ENCODE results near the gene TRPC3.
"Not testable (repeated sequence)": the region's sequence is repeated elsewhere in the genome, so short reads cannot be mapped to it uniquely, and the experiment has no call there.

Gene TRPC3

DNA sequence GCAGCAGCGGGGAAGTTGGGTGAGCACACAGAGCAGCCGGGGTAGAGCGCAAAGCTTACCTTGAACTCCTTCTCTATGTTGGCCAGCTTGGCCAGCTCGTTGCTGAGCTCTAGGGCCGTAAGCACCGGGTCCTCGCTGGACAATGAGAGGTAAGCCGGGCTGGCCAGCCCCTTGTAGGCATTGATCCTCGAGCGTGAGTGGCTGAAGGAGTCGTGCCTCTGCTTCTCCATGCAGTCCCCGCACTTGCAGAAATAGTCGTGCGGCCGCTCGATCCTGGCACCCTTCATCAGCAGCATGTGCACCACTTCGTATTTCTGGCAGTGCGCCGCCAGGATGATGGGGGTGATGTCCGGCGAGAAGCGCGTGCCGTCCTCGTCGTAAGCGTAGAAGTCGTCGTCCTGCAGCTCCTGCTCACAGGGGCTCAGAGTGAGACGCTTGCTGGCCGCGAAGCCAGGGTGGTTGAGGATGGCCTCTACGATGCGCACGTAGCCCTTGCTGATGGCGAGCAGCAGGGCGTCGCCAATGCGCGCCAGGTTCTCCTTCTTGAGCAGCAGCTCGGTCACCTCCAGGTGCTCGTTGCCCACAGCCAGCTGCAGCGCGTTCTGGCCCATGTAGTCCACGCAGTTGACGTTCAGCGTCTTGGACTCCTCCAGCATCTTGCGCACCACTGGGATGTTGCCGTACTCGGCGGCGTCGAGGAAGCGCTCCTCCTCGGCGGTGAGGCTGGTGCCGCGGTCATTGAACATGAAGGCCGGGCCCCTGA lies 19.5 kb downstream of the TRPC3 start:
- Histone ChIP-seq H3K9ac (ENCODE audit: low read length) (no peak overlapping the region), H4K5ac (ENCODE audit: low read length) (no peak overlapping the region), H3K4me1 (ENCODE audit: control insufficient read depth, low read depth, low read length) (no peaks in the 10 kb centered on the region), H3K36me3 (ENCODE audit: control insufficient read depth, insufficient read depth, low read length) (no peaks in the 10 kb centered on the region), H3K23ac (ENCODE audit: low read length) (no peak overlapping the region), H3K79me2 (ENCODE audit: control insufficient read depth, insufficient read depth, low read length) (no peaks in the 10 kb centered on the region), H2BK15ac (replicated peaks; ENCODE audit: low read depth) (no peak overlapping the region), H3K18ac (ENCODE audit: low read length) (no peak overlapping the region), H3K27me3 (ENCODE audit: insufficient read depth, low read length, poor library complexity) (no peaks in the 10 kb centered on the region), H2BK120ac (ENCODE audit: low read depth, low read length) (no peak overlapping the region), H3K4me2 (ENCODE audit: low read length) (no peak overlapping the region), H2AK5ac (ENCODE audit: low read length) (no peak overlapping the region), H3K79me1 (ENCODE audit: low read length) (no peaks in the 10 kb centered on the region), H3K27ac (ENCODE audit: low read depth, low read length) (no peak overlapping the region), H4K8ac (ENCODE audit: low read depth, low read length) (no peak overlapping the region), H2BK5ac (ENCODE audit: low read length) (no peak overlapping the region), H3K56ac (ENCODE audit: low read length) (no peak overlapping the region), H3K4ac (ENCODE audit: low read depth, low read length) (no peak overlapping the region), H3K4me3 (ENCODE audit: low read length) (no peak overlapping the region)
- WGBS (ENCODE audit: extremely low coverage, insufficient coverage, low lambda C conversion rate) = no CpG with 5 or more reads among the region's 59 CpGs
- DNase-seq = no peak

DNA sequence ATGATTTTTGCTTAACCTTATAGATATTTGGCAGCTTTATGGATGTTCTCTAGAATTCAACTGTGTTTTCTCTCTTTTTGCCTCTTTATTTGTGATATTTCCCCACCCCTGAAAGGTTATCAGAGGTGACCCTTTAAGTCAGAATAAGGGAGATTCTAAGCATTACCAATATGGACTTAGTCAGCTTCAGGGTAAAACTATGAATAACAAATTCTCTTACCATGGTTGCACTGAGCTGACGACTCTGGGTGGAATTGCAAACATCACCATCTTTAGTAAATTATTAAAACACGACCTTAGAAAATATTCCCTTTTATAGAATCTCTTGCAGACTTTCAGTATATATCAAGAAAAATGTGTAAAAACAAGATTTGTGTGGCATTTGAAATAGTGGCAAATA lies 21.6 kb downstream of the TRPC3 start:
- Histone ChIP-seq H2BK15ac (replicated peaks; ENCODE audit: low read depth) (no peak overlapping the region), H3K4me3 (ENCODE audit: low read length) (no peak overlapping the region), H3K4ac (ENCODE audit: low read depth, low read length) (no peak overlapping the region), H3K79me1 (ENCODE audit: low read length) (no peaks in the 10 kb centered on the region), H3K9ac (ENCODE audit: low read length) (no peak overlapping the region), H3K36me3 (ENCODE audit: control insufficient read depth, insufficient read depth, low read length) (no peaks in the 10 kb centered on the region), H3K4me1 (ENCODE audit: control insufficient read depth, low read depth, low read length) (no peaks in the 10 kb centered on the region), H3K56ac (ENCODE audit: low read length) (no peak overlapping the region), H3K18ac (ENCODE audit: low read length) (no peak overlapping the region), H3K23ac (ENCODE audit: low read length) (no peak overlapping the region), H2AK5ac (ENCODE audit: low read length) (no peak overlapping the region), H2BK5ac (ENCODE audit: low read length) (no peak overlapping the region), H3K4me2 (ENCODE audit: low read length) (no peak overlapping the region), H3K27me3 (ENCODE audit: insufficient read depth, low read length, poor library complexity) (no peaks in the 10 kb centered on the region), H4K5ac (ENCODE audit: low read length) (no peak overlapping the region), H4K8ac (ENCODE audit: low read depth, low read length) (no peak overlapping the region), H2BK120ac (ENCODE audit: low read depth, low read length) (no peak overlapping the region), H3K27ac (ENCODE audit: low read depth, low read length) (no peak overlapping the region), H3K79me2 (ENCODE audit: control insufficient read depth, insufficient read depth, low read length) (no peaks in the 10 kb centered on the region)
- WGBS (ENCODE audit: extremely low coverage, insufficient coverage, low lambda C conversion rate) = no CpG with 5 or more reads among the region's 2 CpGs
- no peak for DNase-seq

DNA sequence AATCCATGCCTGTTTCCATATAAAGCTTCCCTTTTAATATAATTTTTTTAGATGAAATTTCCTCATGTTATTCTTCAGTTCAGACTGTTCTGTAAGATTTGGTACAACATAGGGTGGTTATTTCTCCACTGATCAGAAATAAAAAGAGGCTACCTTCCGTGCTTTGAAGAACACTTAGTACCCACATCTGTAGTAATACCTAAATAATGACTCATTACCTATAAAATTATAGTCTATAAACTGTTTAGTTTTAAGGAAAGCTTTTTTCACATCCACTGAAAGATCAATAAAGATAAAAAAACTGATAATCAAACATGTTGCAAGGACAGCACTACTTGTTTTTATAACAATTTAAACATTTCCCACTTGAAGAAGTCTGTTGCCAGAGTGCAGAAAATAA lies 23.9 kb downstream of the TRPC3 start:
- Histone ChIP-seq H3K9ac (ENCODE audit: low read length) (no peak overlapping the region), H3K79me2 (ENCODE audit: control insufficient read depth, insufficient read depth, low read length) (no peaks in the 10 kb centered on the region), H2BK120ac (ENCODE audit: low read depth, low read length) (no peak overlapping the region), H3K23ac (ENCODE audit: low read length) (no peak overlapping the region), H3K18ac (ENCODE audit: low read length) (no peak overlapping the region), H4K8ac (ENCODE audit: low read depth, low read length) (no peak overlapping the region), H3K4me2 (ENCODE audit: low read length) (no peak overlapping the region), H2BK15ac (replicated peaks; ENCODE audit: low read depth) (no peak overlapping the region), H2AK5ac (ENCODE audit: low read length) (no peak overlapping the region), H3K27me3 (ENCODE audit: insufficient read depth, low read length, poor library complexity) (no peaks in the 10 kb centered on the region), H2BK5ac (ENCODE audit: low read length) (no peak overlapping the region), H3K27ac (ENCODE audit: low read depth, low read length) (no peak overlapping the region), H3K36me3 (ENCODE audit: control insufficient read depth, insufficient read depth, low read length) (no peaks in the 10 kb centered on the region), H3K79me1 (ENCODE audit: low read length) (no peaks in the 10 kb centered on the region), H3K4ac (ENCODE audit: low read depth, low read length) (no peak overlapping the region), H3K4me3 (ENCODE audit: low read length) (no peak overlapping the region), H3K56ac (ENCODE audit: low read length) (no peak overlapping the region), H3K4me1 (ENCODE audit: control insufficient read depth, low read depth, low read length) (no peaks in the 10 kb centered on the region), H4K5ac (ENCODE audit: low read length) (no peak overlapping the region)
- no peak for DNase-seq
- WGBS (ENCODE audit: extremely low coverage, insufficient coverage, low lambda C conversion rate) = no CpG with 5 or more reads among the region's 1 CpG

GRCh38 chr4:121926490-121926889 lies 25.4 kb downstream of the TRPC3 start:
- not testable (repeated sequence) for H3K79me2 ChIP-seq (ENCODE audit: control insufficient read depth, insufficient read depth, low read length); H3K4me2 ChIP-seq (ENCODE audit: low read length)

GRCh38 chr4:121923306-121923705 lies 28.6 kb downstream of the TRPC3 start:
- Histone ChIP-seq H3K9ac (ENCODE audit: low read length) (no peak overlapping the region), H3K36me3 (ENCODE audit: control insufficient read depth, insufficient read depth, low read length) (no peaks in the 10 kb centered on the region), H4K8ac (ENCODE audit: low read depth, low read length) (no peak overlapping the region), H3K4ac (ENCODE audit: low read depth, low read length) (no peak overlapping the region), H2BK120ac (ENCODE audit: low read depth, low read length) (no peak overlapping the region), H3K79me1 (ENCODE audit: low read length) (no peaks in the 10 kb centered on the region), H3K27me3 (ENCODE audit: insufficient read depth, low read length, poor library complexity) (no peaks in the 10 kb centered on the region), H2AK5ac (ENCODE audit: low read length) (no peak overlapping the region), H2BK5ac (ENCODE audit: low read length) (no peak overlapping the region), H4K5ac (ENCODE audit: low read length) (no peak overlapping the region), H3K27ac (ENCODE audit: low read depth, low read length) (no peak overlapping the region), H3K18ac (ENCODE audit: low read length) (no peak overlapping the region), H3K56ac (ENCODE audit: low read length) (no peak overlapping the region), H3K79me2 (ENCODE audit: control insufficient read depth, insufficient read depth, low read length) (no peaks in the 10 kb centered on the region), H3K4me1 (ENCODE audit: control insufficient read depth, low read depth, low read length) (no peaks in the 10 kb centered on the region), H3K23ac (ENCODE audit: low read length) (no peak overlapping the region), H3K4me3 (ENCODE audit: low read length) (no peak overlapping the region), H3K4me2 (ENCODE audit: low read length) (no peak overlapping the region), H2BK15ac (replicated peaks; ENCODE audit: low read depth) (no peak overlapping the region)
- WGBS (ENCODE audit: extremely low coverage, insufficient coverage, low lambda C conversion rate) = no CpG with 5 or more reads among the region's 1 CpG
- DNase-seq = no peak

More at GRCh38 chr4:121926490-121926889, 25.4 kb downstream of the TRPC3 start:
- H3K27ac ChIP-seq (ENCODE audit: low read depth, low read length); H3K4me3 ChIP-seq (ENCODE audit: low read length); H3K79me1 ChIP-seq (ENCODE audit: low read length); DNase-seq; H2AK5ac ChIP-seq (ENCODE audit: low read length); H3K23ac ChIP-seq (ENCODE audit: low read length); H3K56ac ChIP-seq (ENCODE audit: low read length); H3K9ac ChIP-seq (ENCODE audit: low read length); H3K18ac ChIP-seq (ENCODE audit: low read length); H4K8ac ChIP-seq (ENCODE audit: low read depth, low read length); H3K4me1 ChIP-seq (ENCODE audit: control insufficient read depth, low read depth, low read length); H3K27me3 ChIP-seq (ENCODE audit: insufficient read depth, low read length, poor library complexity); H2BK15ac ChIP-seq (replicated peaks; ENCODE audit: low read depth); H3K36me3 ChIP-seq (ENCODE audit: control insufficient read depth, insufficient read depth, low read length); H2BK120ac ChIP-seq (ENCODE audit: low read depth, low read length); H4K5ac ChIP-seq (ENCODE audit: low read length); H3K4ac ChIP-seq (ENCODE audit: low read depth, low read length); H2BK5ac ChIP-seq (ENCODE audit: low read length): not testable (repeated sequence)
- no CpG with 5 or more reads among the region's 5 CpGs for whole genome bisulfite sequencing (ENCODE audit: extremely low coverage, insufficient coverage, low lambda C conversion rate)

DNA sequence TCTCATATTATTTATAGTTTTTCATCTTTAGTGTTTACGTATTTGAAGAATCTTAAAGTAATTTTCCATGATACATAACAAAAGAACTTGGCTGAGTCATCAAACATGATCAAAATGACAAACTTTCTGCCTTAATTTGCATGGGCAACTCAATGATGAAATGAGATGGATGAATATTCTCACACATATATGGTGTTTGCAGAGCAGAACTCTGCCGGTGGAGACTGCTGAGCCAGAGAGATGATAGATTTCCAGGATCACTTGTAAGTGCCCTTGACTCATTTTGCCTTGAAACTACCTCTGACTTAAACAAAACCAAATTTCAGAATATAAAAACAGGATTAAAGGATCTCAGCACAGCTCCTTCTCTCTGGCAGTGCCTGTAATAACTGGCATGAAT lies 38.2 kb downstream of the TRPC3 start:
- Histone ChIP-seq H2BK15ac (replicated peaks; ENCODE audit: low read depth) (no peak overlapping the region), H3K4me3 (ENCODE audit: low read length) (no peak overlapping the region), H3K79me2 (ENCODE audit: control insufficient read depth, insufficient read depth, low read length) (no peaks in the 10 kb centered on the region), H3K79me1 (ENCODE audit: low read length) (no peaks in the 10 kb centered on the region), H3K23ac (ENCODE audit: low read length) (no peak overlapping the region), H2BK5ac (ENCODE audit: low read length) (no peak overlapping the region), H3K4me1 (ENCODE audit: control insufficient read depth, low read depth, low read length) (no peaks in the 10 kb centered on the region), H2BK120ac (ENCODE audit: low read depth, low read length) (no peak overlapping the region), H4K8ac (ENCODE audit: low read depth, low read length) (no peak overlapping the region), H3K56ac (ENCODE audit: low read length) (no peak overlapping the region), H3K9ac (ENCODE audit: low read length) (no peak overlapping the region), H3K36me3 (ENCODE audit: control insufficient read depth, insufficient read depth, low read length) (no peaks in the 10 kb centered on the region), H3K18ac (ENCODE audit: low read length) (no peak overlapping the region), H4K5ac (ENCODE audit: low read length) (no peak overlapping the region), H3K4ac (ENCODE audit: low read depth, low read length) (no peak overlapping the region), H2AK5ac (ENCODE audit: low read length) (no peak overlapping the region), H3K27me3 (ENCODE audit: insufficient read depth, low read length, poor library complexity) (no peaks in the 10 kb centered on the region), H3K27ac (ENCODE audit: low read depth, low read length) (no peak overlapping the region), H3K4me2 (ENCODE audit: low read length) (no peak overlapping the region)
- WGBS (ENCODE audit: extremely low coverage, insufficient coverage, low lambda C conversion rate) = no CpG with 5 or more reads among the region's 2 CpGs
- DNase-seq = no peak

All from mesendoderm (in vitro differentiated cells).